CD8-positive, alpha-beta memory T cell (primary cell): ENCODE data around the gene CDH8. TPM values are rescaled to one million over a fixed set of nuclear protein-coding genes. Genes with fewer than 3 reads are reported as not detected.

ENCODE experiments used
- CTCF ChIA-PET: fragments of 350-600 bp; sonication (Branson Sonifier 250); formaldehyde crosslinking; loops from one replicate; lab custom pipeline; 2021; ENCODE audit warnings: antibody characterized with exemption; lab: Charles Lee
- POLR2A ChIA-PET: fragments of 350-600 bp; sonication (Branson Sonifier 250); formaldehyde crosslinking; loops from one replicate; lab custom pipeline; 2021; ENCODE audit warnings: antibody characterized with exemption; lab: Charles Lee
- DNase-seq, 5 donors: peaks; one replicate each; pipeline versions ENCODE4 v3.0.0 to v3.0.0-alpha.2; 2020 to 2022; ENCODE audit warnings: mixed read lengths in 1 of 5
- H3K27ac ChIP-seq: one replicate; pipeline ENCODE4 v1.7.0; 2013; ENCODE audit warnings: low read depth, mild to moderate bottlenecking, low read length, moderate library complexity
- H3K27me3 ChIP-seq: 2 replicates; pipeline ENCODE4 v1.7.0; 2013; ENCODE audit warnings: low read length, mild to moderate bottlenecking; ENCODE audit not compliant: insufficient read depth, poor library complexity, severe bottlenecking
- H3K36me3 ChIP-seq: 2 replicates; pipeline ENCODE4 v1.7.0; 2013; ENCODE audit warnings: mild to moderate bottlenecking, low read length, moderate library complexity; ENCODE audit not compliant: insufficient read depth
- H3K4me1 ChIP-seq: 2 replicates; pipeline ENCODE4 v1.7.0; 2013; ENCODE audit warnings: mild to moderate bottlenecking, low read length, moderate library complexity; ENCODE audit not compliant: insufficient read depth
- H3K4me3 ChIP-seq: 2 replicates; pipeline ENCODE4 v1.7.0; 2013; ENCODE audit warnings: mild to moderate bottlenecking, low read length
- H3K9me3 ChIP-seq: 2 replicates; pipeline ENCODE4 v1.7.0; 2013; ENCODE audit warnings: mild to moderate bottlenecking, low read length
- H3K27ac Mint-ChIP-seq, 8 donors: one replicate each; pipeline ENCODE4 v1.8.0; 2020 to 2021; ENCODE audit warnings: mixed read lengths in 8 of 8, mild to moderate bottlenecking in 6 of 8, inconsistent platforms in 3 of 8, moderate library complexity in 3 of 8
- H3K27me3 Mint-ChIP-seq, 2 donors: one replicate each; pipeline ENCODE4 v1.8.0; 2020 to 2021; ENCODE audit warnings: mixed read lengths in 2 of 2, mild to moderate bottlenecking in 1 of 2, moderate library complexity in 1 of 2
- H3K36me3 Mint-ChIP-seq, 3 donors: one replicate each; pipeline ENCODE4 v1.8.0; 2020 to 2021; ENCODE audit warnings: mixed read lengths in 3 of 3, inconsistent platforms in 1 of 3, mild to moderate bottlenecking in 1 of 3
- H3K4me1 Mint-ChIP-seq, 3 donors: one replicate each; pipeline ENCODE4 v1.8.0; 2020 to 2021; ENCODE audit warnings: mixed read lengths in 3 of 3, inconsistent platforms in 1 of 3, mild to moderate bottlenecking in 1 of 3
- H3K4me3 Mint-ChIP-seq, 7 donors: one replicate each; pipeline ENCODE4 v1.8.0; 2020 to 2021; ENCODE audit warnings: mixed read lengths in 7 of 7, mild to moderate bottlenecking in 6 of 7, moderate library complexity in 4 of 7, inconsistent platforms in 2 of 7
- H3K9me3 Mint-ChIP-seq, 5 donors: one replicate each; pipeline ENCODE4 v1.8.0; 2020 to 2022; ENCODE audit warnings: mixed read lengths in 5 of 5, mild to moderate bottlenecking in 3 of 5, moderate library complexity in 2 of 5, inconsistent platforms in 1 of 5
- polyA plus RNA-seq: library from polyadenylated mRNA; unstranded; fragments of 300-500 nt; fragmentation: Illumina TruSeq; gene quantifications from one replicate; pipeline ENCODE4 v1.2.3, GENCODE V29; 2021
- total RNA-seq, 2 experiments: library from RNA; stranded (reverse); gene quantifications; one replicate each; pipeline ENCODE4 v1.2.3, GENCODE V29; 2021

Gene CDH8
- total and polyA plus RNA-seq, 3 experiments from 2014 or later, result not detected

DNA sequence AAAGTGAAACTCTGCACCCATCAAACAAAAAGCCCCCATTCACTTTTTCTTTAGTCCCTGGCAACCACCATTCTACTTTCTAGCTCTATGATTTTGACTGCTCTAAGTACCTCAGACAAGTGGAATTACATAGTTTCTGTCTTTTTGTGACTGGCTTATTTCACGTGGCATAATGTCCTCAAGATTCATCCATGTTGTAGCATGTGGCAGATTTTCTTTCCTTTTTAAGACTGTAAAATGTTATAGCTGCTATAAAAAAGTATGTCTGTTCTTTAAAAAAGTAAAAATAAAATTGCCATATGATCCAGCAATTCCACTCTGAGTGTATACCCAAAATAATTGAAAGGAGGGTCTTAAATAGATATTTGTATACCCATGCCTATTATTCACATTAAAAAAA lies 429.7 kb downstream of the CDH8 start:
- CTCF ChIA-PET, result no interaction called here

More for the DNA sequence above, 429.7 kb downstream of the CDH8 start:
- Mint-ChIP-seq H3K36me3 (peaks cover 0 to 1% (median 0%) of the 10 kb centered on the region in 3 donors), H3K27ac (no peak overlapping the region), H3K9me3 (peaks cover 20 to 44% (median 26%) of the 10 kb centered on the region in 5 donors), H3K4me1 (no peaks in the 10 kb centered on the region), H3K27me3 (no peaks in the 10 kb centered on the region), H3K4me3 (no peak overlapping the region)
- Histone ChIP-seq H3K36me3 (no peaks in the 10 kb centered on the region), H3K4me3 (no peak overlapping the region), H3K4me1 (no peaks in the 10 kb centered on the region), H3K9me3 (no peaks in the 10 kb centered on the region), H3K27ac (no peak overlapping the region), H3K27me3 (no peaks in the 10 kb centered on the region)
- no peak for DNase-seq
- POLR2A ChIA-PET, result no interaction called here
